Activated CD8-positive, alpha-beta T cell treated with anti-CD3 and anti-CD28 coated beads for 36 hours (primary cell): ENCODE data around the gene ZSCAN26. TPM values are rescaled to one million over a fixed set of nuclear protein-coding genes. Genes with fewer than 3 reads are reported as not detected.

Source experiments
- ATAC-seq: fragments of 200-7000 bp; cut with Tn5 transposase; one replicate; pipeline ENCODE4 v1.10.0; 2021; ENCODE audit warnings: mild to moderate bottlenecking, moderate library complexity
- CTCF ChIA-PET: fragments of 350-600 bp; sonication (Branson Sonifier 250); formaldehyde crosslinking; loops from one replicate; lab custom pipeline; 2021; ENCODE audit warnings: antibody characterized with exemption; lab: Charles Lee
- POLR2A ChIA-PET: fragments of 350-600 bp; sonication (Branson Sonifier 250); formaldehyde crosslinking; loops from one replicate; lab custom pipeline; 2021; ENCODE audit warnings: antibody characterized with exemption; lab: Charles Lee
- DNase-seq: peaks from one replicate; pipeline ENCODE4 v3.0.0-alpha.2; 2020
- H3K27ac Mint-ChIP-seq: one replicate; pipeline ENCODE4 v1.8.0; 2021; ENCODE audit warnings: mild to moderate bottlenecking, mixed read lengths
- H3K27me3 Mint-ChIP-seq: one replicate; pipeline ENCODE4 v1.8.0; 2021; ENCODE audit warnings: mixed read lengths
- H3K36me3 Mint-ChIP-seq: one replicate; pipeline ENCODE4 v1.8.0; 2021; ENCODE audit warnings: low read depth, mixed read lengths
- H3K4me1 Mint-ChIP-seq: one replicate; pipeline ENCODE4 v1.8.0; 2021; ENCODE audit warnings: low read depth, mixed read lengths
- H3K4me3 Mint-ChIP-seq: one replicate; pipeline ENCODE4 v1.8.0; 2021; ENCODE audit warnings: mild to moderate bottlenecking, moderate library complexity, mixed read lengths
- H3K9me3 Mint-ChIP-seq: one replicate; pipeline ENCODE4 v1.8.0; 2021; ENCODE audit warnings: mixed read lengths
- CTCF ChIP-seq: fragments of 200-600 bp; IDR thresholded peaks from one replicate; pipeline ENCODE4 v1.8.0; 2022; ENCODE audit warnings: antibody characterized with exemption, mild to moderate bottlenecking
- intact Hi-C: fragments of 100-400 bp; cut with micrococcal nuclease; formaldehyde crosslinking; loops from one replicate; pipeline ENCODE4 v1.10.0; 2022
- total RNA-seq, 2 experiments: library from RNA; stranded (reverse); gene quantifications; one replicate each; pipeline ENCODE4 v1.2.3, GENCODE V29; 2021

Gene ZSCAN26
- total RNA-seq, 2 experiments from 2014 or later, result 3.6 to 3.8 TPM

GRCh38 chr6:28274888-28275287, 7.9 kb downstream of the ZSCAN26 start:
- ChIA-PET CTCF (interaction anchor here (0.7 kb wide), 1 partner anchor 9 kb away, joined by 3 read pairs; no protein-coding TSS in a partner anchor), POLR2A (interaction anchor here (0.6 kb wide), 1 partner anchor 24 kb away, joined by 3 read pairs; no protein-coding TSS in a partner anchor)
- Mint-ChIP-seq H3K27ac (peak overlapping the region; percentile 40), H3K4me3 (no peak overlapping the region), H3K4me1 (peaks cover 15% of the 10 kb centered on the region), H3K9me3 (no peaks in the 10 kb centered on the region), H3K36me3 (peaks cover 36% of the 10 kb centered on the region), H3K27me3 (no peaks in the 10 kb centered on the region)
- DNase-seq (no peak), ATAC-seq (no peak)
- intact Hi-C loops, result no loop called here
- no peak for TF ChIP-seq CTCF

GRCh38 chr6:28277746-28278145, 10.8 kb downstream of the ZSCAN26 start:
- DNase-seq, result no peak
- peaks cover 29% of the 10 kb centered on the region for H3K36me3 Mint-ChIP-seq
- no peak for TF ChIP-seq CTCF
- ChIA-PET CTCF (interaction anchor here (0.8 kb wide), 1 partner anchor 78 kb away, joined by 4 read pairs; no protein-coding TSS in a partner anchor), POLR2A (interaction anchor here (1.1 kb wide), 1 partner anchor 24 kb away, joined by 3 read pairs; no protein-coding TSS in a partner anchor)
- H3K4me1 Mint-ChIP-seq, result peaks cover 19% of the 10 kb centered on the region
- H3K9me3 Mint-ChIP-seq, result no peaks in the 10 kb centered on the region
- peaks cover 7% of the 10 kb centered on the region for H3K27me3 Mint-ChIP-seq
- H3K27ac Mint-ChIP-seq, result no peak overlapping the region
- no peak overlapping the region for H3K4me3 Mint-ChIP-seq
- no peak for ATAC-seq
- intact Hi-C loops, result no loop called here

GRCh38 chr6:28280595-28281287, 13.8 kb downstream of the ZSCAN26 start:
- Mint-ChIP-seq H3K9me3 (no peaks in the 10 kb centered on the region), H3K27me3 (peaks cover 10% of the 10 kb centered on the region), H3K36me3 (peaks cover 18% of the 10 kb centered on the region), H3K4me1 (peaks cover 13% of the 10 kb centered on the region), H3K27ac (no peak overlapping the region), H3K4me3 (peak overlapping the region; percentile 83)
- ATAC-seq, result no peak
- TF ChIP-seq CTCF, result no peak
- POLR2A ChIA-PET, result no interaction called here
- DNase-seq, result no peak
- CTCF ChIA-PET, result interaction anchor here (1.0 to 1.8 kb wide), 4 partner anchors 13 to 76 kb away, joined by 3 to 4 read pairs (median 3); partner anchors contain the start of gene ZSCAN26
- intact Hi-C loops, result no loop called here

GRCh38 chr6:28281288-28282064, 14.5 kb downstream of the ZSCAN26 start, which contains the start of gene PGBD1:
Gene PGBD1 (plus strand): TSS chr6:28281572. CDS start chr6:28283814, 2,242 bp downstream.
- DNase-seq, result peak; percentile 73
- H3K9me3 Mint-ChIP-seq, result no peaks in the 10 kb centered on the region
- H3K36me3 Mint-ChIP-seq, result peaks cover 10% of the 10 kb centered on the region
- ChIA-PET POLR2A (no interaction called here), CTCF (interaction anchor here (1.0 to 1.8 kb wide), 4 partner anchors 12 to 75 kb away, joined by 3 to 4 read pairs (median 3); partner anchors contain the start of gene ZSCAN26)
- peak; percentile 96 for ATAC-seq
- peaks cover 10% of the 10 kb centered on the region for H3K27me3 Mint-ChIP-seq
- peak within 1 kb of the TSS; percentile 83 for H3K4me3 Mint-ChIP-seq
- TF ChIP-seq CTCF, result no peak
- intact Hi-C loops, result no loop called here
- peaks cover 13% of the 10 kb centered on the region for H3K4me1 Mint-ChIP-seq
- H3K27ac Mint-ChIP-seq, result no peak within 1 kb of the TSS
